Measurements from ENCODE around the gene TMEM82.

TMEM82 gene

GRCh38 chr1:15736892-15737261 is 5.4 kb upstream of the TMEM82 start:
- FAIRE-seq: no peak

GRCh38 chr1:15737324-15738319 is 4.7 kb upstream of the TMEM82 start:
- FAIRE-seq: no peak

- no peak for FAIRE-seq
Measured at GRCh38 chr1:15738416-15739113, 3.7 kb upstream of the TMEM82 start.

- FAIRE-seq: no peak
Measured at GRCh38 chr1:15739259-15739658, 3.0 kb upstream of the TMEM82 start.

- no peak for FAIRE-seq
Measured at GRCh38 chr1:15739745-15740144, 2.6 kb upstream of the TMEM82 start.

- FAIRE-seq: peak; percentile 63
Measured at GRCh38 chr1:15740924-15741850, 1.1 kb upstream of the TMEM82 start.

- FAIRE-seq: no peak
Measured at GRCh38 chr1:15744122-15744679, 1.9 kb downstream of the TMEM82 start.

GRCh38 chr1:15747378-15747777 is 5.1 kb downstream of the TMEM82 start:
- no peak for FAIRE-seq

GRCh38 chr1:15748264-15748663 is 6.0 kb downstream of the TMEM82 start:
- FAIRE-seq: no peak

- FAIRE-seq: no peak
Measured at GRCh38 chr1:15748690-15749398, 6.5 kb downstream of the TMEM82 start.

- FAIRE-seq: no peak
Measured at GRCh38 chr1:15749399-15750291, 7.3 kb downstream of the TMEM82 start.

GRCh38 chr1:15750924-15751323 is 8.6 kb downstream of the TMEM82 start:
- no peak for FAIRE-seq

- FAIRE-seq: no peak
Measured at GRCh38 chr1:15751717-15752116, 9.4 kb downstream of the TMEM82 start.

- no peak for FAIRE-seq
Measured at GRCh38 chr1:15753776-15754175, 11.5 kb downstream of the TMEM82 start.

- no peak for FAIRE-seq
Measured at GRCh38 chr1:15755021-15755645, 12.8 kb downstream of the TMEM82 start.

GRCh38 chr1:15755646-15756040 is 13.3 kb downstream of the TMEM82 start:
- FAIRE-seq: no peak

GRCh38 chr1:15756143-15757015 is 14.1 kb downstream of the TMEM82 start:
- FAIRE-seq: no peak

GRCh38 chr1:15757016-15757543 is 14.8 kb downstream of the TMEM82 start:
- FAIRE-seq: no peak

Measured in G401.6 (cell line).